ENCODE data around the gene CCDC28B.

DNA sequence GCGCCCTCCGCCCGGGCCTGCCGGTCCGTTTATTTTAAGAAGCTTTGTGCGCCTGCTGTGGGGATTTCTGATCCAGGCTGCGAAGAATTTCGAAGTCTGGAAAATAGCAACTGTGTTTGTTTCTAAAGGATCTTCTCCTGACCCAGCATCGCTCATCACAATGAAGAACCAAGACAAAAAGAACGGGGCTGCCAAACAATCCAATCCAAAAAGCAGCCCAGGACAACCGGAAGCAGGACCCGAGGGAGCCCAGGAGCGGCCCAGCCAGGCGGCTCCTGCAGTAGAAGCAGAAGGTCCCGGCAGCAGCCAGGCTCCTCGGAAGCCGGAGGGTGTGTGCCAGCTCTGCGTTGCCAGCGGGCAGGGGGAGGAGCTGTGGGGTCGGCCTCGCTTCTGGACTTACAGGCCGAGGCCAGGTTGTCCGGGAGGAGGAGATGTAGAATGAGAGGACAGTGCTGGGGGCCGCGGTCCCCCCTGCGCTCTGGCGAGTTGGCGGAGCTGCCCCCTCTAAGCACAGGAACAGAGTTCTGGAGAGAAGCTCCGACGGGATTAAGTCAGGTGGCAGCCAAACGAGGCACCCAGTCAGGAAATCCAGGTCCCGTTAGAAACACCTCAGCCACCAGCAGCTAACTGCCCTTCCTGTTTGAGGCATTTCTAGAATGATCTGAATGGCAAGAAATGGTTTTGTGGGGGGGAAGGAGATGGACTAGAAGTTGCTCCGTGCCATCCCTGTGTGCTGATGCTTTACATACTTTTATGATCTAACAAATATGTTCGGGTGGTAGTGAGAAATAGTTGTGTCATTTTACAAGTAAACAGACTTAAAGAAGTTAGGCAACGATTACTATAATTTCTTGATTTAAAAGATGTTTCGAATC, 20.0 kb upstream of the CCDC28B start:
- TF ChIP-seq, protein P1, sequence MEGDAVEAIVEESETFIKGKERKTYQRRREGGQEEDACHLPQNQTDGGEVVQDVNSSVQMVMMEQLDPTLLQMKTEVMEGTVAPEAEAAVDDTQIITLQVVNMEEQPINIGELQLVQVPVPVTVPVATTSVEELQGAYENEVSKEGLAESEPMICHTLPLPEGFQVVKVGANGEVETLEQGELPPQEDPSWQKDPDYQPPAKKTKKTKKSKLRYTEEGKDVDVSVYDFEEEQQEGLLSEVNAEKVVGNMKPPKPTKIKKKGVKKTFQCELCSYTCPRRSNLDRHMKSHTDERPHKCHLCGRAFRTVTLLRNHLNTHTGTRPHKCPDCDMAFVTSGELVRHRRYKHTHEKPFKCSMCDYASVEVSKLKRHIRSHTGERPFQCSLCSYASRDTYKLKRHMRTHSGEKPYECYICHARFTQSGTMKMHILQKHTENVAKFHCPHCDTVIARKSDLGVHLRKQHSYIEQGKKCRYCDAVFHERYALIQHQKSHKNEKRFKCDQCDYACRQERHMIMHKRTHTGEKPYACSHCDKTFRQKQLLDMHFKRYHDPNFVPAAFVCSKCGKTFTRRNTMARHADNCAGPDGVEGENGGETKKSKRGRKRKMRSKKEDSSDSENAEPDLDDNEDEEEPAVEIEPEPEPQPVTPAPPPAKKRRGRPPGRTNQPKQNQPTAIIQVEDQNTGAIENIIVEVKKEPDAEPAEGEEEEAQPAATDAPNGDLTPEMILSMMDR (IDR thresholded peaks at IDR 0.05; ENCODE audit: extremely low read depth in 1 of 2, insufficient read depth in 1 of 2, low read depth in 1 of 2, low read length in 2 of 2) = no peak
- no peak for TF ChIP-seq EZH2 (IDR thresholded peaks at IDR 0.05; ENCODE audit: borderline replicate concordance, low read depth, low read length, severe bottlenecking)
